ENCODE measurements around the gene KRT16. TPM values are rescaled to one million over a fixed set of nuclear protein-coding genes. Genes with fewer than 3 reads are reported as not detected.

Gene KRT16
- total RNA-seq, 1 experiment from 2014 or later: 42.6 TPM

DNA sequence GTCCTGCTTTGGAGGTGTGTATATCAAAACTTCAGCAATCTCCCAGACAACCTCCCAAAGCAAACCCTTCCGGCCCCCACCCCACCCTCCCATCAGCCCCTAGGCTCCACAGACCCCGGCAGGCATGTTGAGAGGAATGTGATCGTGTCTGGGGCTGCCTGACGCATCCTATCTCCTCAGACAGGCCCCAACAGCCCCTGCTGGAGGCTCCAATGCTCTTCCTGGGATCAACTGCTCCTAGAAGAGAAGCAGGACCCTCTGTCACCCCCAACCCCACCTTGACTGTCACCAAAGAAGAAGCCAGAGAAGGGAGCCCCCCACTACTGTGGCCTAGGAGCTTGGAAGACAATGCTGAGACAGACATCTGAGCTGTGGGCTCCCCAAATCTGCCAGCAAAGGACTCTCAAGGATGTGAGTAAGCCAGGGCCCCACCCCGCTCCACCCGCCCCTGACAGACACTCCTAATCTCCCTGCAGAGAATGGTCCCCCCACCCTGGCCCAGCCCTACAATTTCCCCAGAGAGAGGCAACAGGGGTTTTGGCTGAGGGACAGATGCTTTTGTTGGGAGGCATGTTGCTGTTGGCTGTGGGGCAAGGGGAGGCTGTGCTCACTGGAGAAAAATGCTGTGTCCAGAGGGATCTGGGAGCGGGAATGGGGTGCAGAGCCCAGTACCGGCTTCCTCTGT lies 24.3 kb downstream of the KRT16 start:
- CTCF ChIA-PET: no interaction called here
- no peak for DNase-seq
- Histone ChIP-seq H3K27me3 (ENCODE audit: low read length) (no peaks in the 10 kb centered on the region), H3K9me3 (ENCODE audit: low read length) (no peaks in the 10 kb centered on the region), H4K20me1 (ENCODE audit: low read length) (no peaks in the 10 kb centered on the region), H3K9me2 (replicated peaks; ENCODE audit: low read length) (no peaks in the 10 kb centered on the region), H2AFZ (ENCODE audit: low read length) (no peak overlapping the region), H3K27ac (ENCODE audit: low read length) (no peak overlapping the region), H3K79me2 (ENCODE audit: low read length) (no peaks in the 10 kb centered on the region), H3K4me2 (ENCODE audit: low read length) (no peak overlapping the region), H3K4me3 (ENCODE audit: low read length) (no peak overlapping the region), H3F3A (ENCODE audit: low read length, unreplicated experiment) (no peaks in the 10 kb centered on the region), H3K36me3 (ENCODE audit: low read depth, low read length) (no peaks in the 10 kb centered on the region), H3K4me1 (ENCODE audit: insufficient read depth, low read length) (no peaks in the 10 kb centered on the region), H3K9ac (ENCODE audit: low read length) (no peak overlapping the region)
- no TSS peak for BruUV-seq (replicated peaks)
- intact Hi-C loops (cut with micrococcal nuclease): no loop called here
- TF ChIP-seq EZH2 (IDR thresholded peaks at IDR 0.05; ENCODE audit: low read length, unreplicated experiment): no peak
- TF ChIP-seq, protein P1, sequence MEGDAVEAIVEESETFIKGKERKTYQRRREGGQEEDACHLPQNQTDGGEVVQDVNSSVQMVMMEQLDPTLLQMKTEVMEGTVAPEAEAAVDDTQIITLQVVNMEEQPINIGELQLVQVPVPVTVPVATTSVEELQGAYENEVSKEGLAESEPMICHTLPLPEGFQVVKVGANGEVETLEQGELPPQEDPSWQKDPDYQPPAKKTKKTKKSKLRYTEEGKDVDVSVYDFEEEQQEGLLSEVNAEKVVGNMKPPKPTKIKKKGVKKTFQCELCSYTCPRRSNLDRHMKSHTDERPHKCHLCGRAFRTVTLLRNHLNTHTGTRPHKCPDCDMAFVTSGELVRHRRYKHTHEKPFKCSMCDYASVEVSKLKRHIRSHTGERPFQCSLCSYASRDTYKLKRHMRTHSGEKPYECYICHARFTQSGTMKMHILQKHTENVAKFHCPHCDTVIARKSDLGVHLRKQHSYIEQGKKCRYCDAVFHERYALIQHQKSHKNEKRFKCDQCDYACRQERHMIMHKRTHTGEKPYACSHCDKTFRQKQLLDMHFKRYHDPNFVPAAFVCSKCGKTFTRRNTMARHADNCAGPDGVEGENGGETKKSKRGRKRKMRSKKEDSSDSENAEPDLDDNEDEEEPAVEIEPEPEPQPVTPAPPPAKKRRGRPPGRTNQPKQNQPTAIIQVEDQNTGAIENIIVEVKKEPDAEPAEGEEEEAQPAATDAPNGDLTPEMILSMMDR (conservative IDR thresholded peaks at IDR 0.05; ENCODE audit: low read depth, low read length): no peak
- TF ChIP-seq EZH2phosphoT487 (IDR thresholded peaks at IDR 0.05; ENCODE audit: borderline replicate concordance, low read length): no peak
- ATAC-seq: no peak
- POLR2A ChIA-PET (ENCODE audit: unreplicated experiment): no interaction called here

DNA sequence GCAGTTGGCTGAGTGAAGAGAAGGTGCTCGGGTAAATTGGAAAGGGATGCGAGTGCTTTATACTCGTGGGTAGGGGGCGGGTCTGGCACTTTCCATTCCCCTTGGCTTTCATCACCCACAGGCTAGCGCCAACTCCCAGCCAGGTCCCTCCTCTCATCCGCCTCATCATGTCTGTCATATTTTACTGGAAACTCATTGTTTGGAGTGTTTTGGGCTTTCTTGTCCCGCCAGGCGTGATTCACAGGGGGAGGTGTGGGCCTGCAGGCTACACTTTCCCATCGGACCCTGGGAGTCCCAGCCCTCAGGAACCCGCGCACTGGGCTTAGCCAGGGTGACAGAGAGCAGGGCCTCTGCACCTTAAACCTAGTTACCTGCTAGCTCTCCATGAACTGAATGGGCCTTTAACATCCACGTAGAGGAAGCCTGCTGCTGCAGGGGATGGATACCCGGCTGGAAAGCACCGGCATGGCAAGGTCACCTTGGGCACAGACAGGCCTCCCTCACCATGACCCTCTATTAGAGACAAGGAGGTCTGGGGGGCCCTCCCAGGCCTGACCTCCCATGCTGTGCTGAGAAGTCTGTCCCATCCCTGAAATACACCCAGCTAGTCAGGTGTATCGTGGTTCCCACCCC lies 25.6 kb downstream of the KRT16 start, which contains the start of gene KRT14:
KRT14 (minus strand) TSS at position 33 of the 633 bp plus-strand sequence. CDS start 61 bp downstream, outside the sequence.
- Histone ChIP-seq H3K9ac (ENCODE audit: low read length) (no peak within 1 kb of the TSS), H3K79me2 (ENCODE audit: low read length) (no peaks in the 10 kb centered on the region), H3K36me3 (ENCODE audit: low read depth, low read length) (no peaks in the 10 kb centered on the region), H3K4me2 (ENCODE audit: low read length) (no peak within 1 kb of the TSS), H3K27ac (ENCODE audit: low read length) (no peak within 1 kb of the TSS), H3K9me2 (replicated peaks; ENCODE audit: low read length) (no peaks in the 10 kb centered on the region), H4K20me1 (ENCODE audit: low read length) (no peaks in the 10 kb centered on the region), H3F3A (ENCODE audit: low read length, unreplicated experiment) (no peaks in the 10 kb centered on the region), H2AFZ (ENCODE audit: low read length) (no peak within 1 kb of the TSS), H3K4me1 (ENCODE audit: insufficient read depth, low read length) (no peaks in the 10 kb centered on the region), H3K27me3 (ENCODE audit: low read length) (no peaks in the 10 kb centered on the region), H3K4me3 (ENCODE audit: low read length) (no peak within 1 kb of the TSS), H3K9me3 (ENCODE audit: low read length) (no peaks in the 10 kb centered on the region)
- ATAC-seq (no peak), DNase-seq (no peak)
- BruUV-seq (replicated peaks): no TSS peak
- ChIA-PET CTCF (no interaction called here), POLR2A (ENCODE audit: unreplicated experiment) (no interaction called here)
- TF ChIP-seq, protein P1 (conservative IDR thresholded peaks at IDR 0.05; ENCODE audit: low read depth, low read length): no peak
- TF ChIP-seq EZH2phosphoT487 (IDR thresholded peaks at IDR 0.05; ENCODE audit: borderline replicate concordance, low read length) (no peak), EZH2 (IDR thresholded peaks at IDR 0.05; ENCODE audit: low read length, unreplicated experiment) (no peak)
- intact Hi-C loops (cut with micrococcal nuclease): no loop called here
